ENCODE data around the gene DLG2.

DNA sequence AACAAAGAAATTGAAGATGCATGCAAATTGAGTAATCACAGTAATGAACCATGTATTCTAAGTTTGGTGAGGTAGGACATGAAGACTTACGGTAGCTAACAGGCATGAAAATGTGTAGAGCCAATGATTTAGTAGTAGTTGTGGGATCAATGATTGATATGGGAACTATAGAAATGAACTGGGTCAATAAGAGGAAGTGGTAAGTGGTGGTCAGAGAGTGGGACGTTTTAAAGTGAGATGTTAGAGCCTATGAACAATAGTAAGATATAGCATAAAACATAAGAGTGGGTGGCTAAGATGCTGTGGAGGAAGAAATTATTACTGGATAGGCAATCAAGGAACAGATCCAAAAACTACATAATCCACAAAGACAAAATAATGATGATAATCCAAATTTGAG is 45.0 kb downstream of the DLG2 start:
- TF ChIP-seq, protein P1, sequence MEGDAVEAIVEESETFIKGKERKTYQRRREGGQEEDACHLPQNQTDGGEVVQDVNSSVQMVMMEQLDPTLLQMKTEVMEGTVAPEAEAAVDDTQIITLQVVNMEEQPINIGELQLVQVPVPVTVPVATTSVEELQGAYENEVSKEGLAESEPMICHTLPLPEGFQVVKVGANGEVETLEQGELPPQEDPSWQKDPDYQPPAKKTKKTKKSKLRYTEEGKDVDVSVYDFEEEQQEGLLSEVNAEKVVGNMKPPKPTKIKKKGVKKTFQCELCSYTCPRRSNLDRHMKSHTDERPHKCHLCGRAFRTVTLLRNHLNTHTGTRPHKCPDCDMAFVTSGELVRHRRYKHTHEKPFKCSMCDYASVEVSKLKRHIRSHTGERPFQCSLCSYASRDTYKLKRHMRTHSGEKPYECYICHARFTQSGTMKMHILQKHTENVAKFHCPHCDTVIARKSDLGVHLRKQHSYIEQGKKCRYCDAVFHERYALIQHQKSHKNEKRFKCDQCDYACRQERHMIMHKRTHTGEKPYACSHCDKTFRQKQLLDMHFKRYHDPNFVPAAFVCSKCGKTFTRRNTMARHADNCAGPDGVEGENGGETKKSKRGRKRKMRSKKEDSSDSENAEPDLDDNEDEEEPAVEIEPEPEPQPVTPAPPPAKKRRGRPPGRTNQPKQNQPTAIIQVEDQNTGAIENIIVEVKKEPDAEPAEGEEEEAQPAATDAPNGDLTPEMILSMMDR (IDR thresholded peaks at IDR 0.05), result no peak
- no peak for TF ChIP-seq ZFX (IDR thresholded peaks at IDR 0.05; ENCODE audit: borderline replicate concordance)

Data from 22Rv1 (cell line).